Sigmoid colon (tissue), 7 donors: ENCODE results near the gene PDE6B. TPM values are rescaled to one million over a fixed set of nuclear protein-coding genes. Genes with fewer than 3 reads are reported as not detected.
"Not testable (repeated sequence)": the region's sequence is repeated elsewhere in the genome, so short reads cannot be mapped to it uniquely, and the experiment has no call there.

Source experiments
- DNase-seq: peaks from one replicate; pipeline ENCODE4 v3.0.0-alpha.2; 2019
- H3K27ac ChIP-seq, 4 donors: fragments of 200-600 bp; sonication (generic); one replicate each; pipeline ENCODE4 v1.5.1; 2016 to 2019; ENCODE audit warnings: mild to moderate bottlenecking in 1 of 4
- H3K27me3 ChIP-seq, 3 donors: fragments of 200-600 bp; sonication (generic); one replicate each; pipeline ENCODE4 v1.5.1; 2019; ENCODE audit warnings: mild to moderate bottlenecking in 1 of 3
- H3K36me3 ChIP-seq, 4 donors: fragments of 200-600 bp; sonication (generic); one replicate each; pipeline ENCODE4 v1.5.1; 2016 to 2019
- H3K4me1 ChIP-seq, 4 donors: fragments of 200-600 bp; sonication (generic); one replicate each; pipeline ENCODE4 v1.5.1; 2017 to 2019
- H3K4me3 ChIP-seq, 4 donors: fragments of 200-600 bp; sonication (generic); one replicate each; pipeline ENCODE4 v1.5.1; 2017 to 2019; ENCODE audit warnings: mild to moderate bottlenecking in 2 of 4, moderate library complexity in 1 of 4
- H3K9me3 ChIP-seq, 4 donors: fragments of 200-600 bp in 3 of 4; sonication (generic) in 3 of 4; one replicate each; pipeline versions ENCODE4 v1.5.1 to v1.6.1; 2013 to 2019
- CTCF ChIP-seq, 4 experiments: fragments of 450-650 bp in 3 of 4; fragments of 200-600 bp in 1 of 4; IDR thresholded peaks; one replicate each; pipeline ENCODE4 v1.5.1; 2016 to 2019; ENCODE audit warnings: antibody characterized with exemption in 4 of 4, mild to moderate bottlenecking in 3 of 4, moderate library complexity in 2 of 4
- EP300 ChIP-seq, 4 donors: sonication (generic); formaldehyde crosslinking; IDR thresholded peaks; one replicate each; pipeline ENCODE4 v1.6.1; 2017; ENCODE audit warnings: antibody characterized with exemption in 4 of 4
- POLR2A ChIP-seq, 2 donors: fragments of 450-650 bp; IDR thresholded peaks; one replicate each; pipeline ENCODE4 v1.6.1; 2016; ENCODE audit warnings: antibody characterized with exemption in 2 of 2, mild to moderate bottlenecking in 2 of 2, moderate library complexity in 2 of 2
- POLR2AphosphoS5 ChIP-seq, 4 donors: sonication (generic); formaldehyde crosslinking; IDR thresholded peaks; one replicate each; pipeline ENCODE4 v1.6.1; 2017; ENCODE audit warnings: antibody characterized with exemption in 4 of 4
- WGBS, 2 donors: extraction: QIAGEN DNeasy Blood & Tissue Kit; methylation state at CpG; one replicate each; pipeline ENCODE4 v1.1.7; 2013; 5-methylcytosine and 5-hydroxymethylcytosine counted together
- intact Hi-C: fragments of 100-400 bp; cut with DNase I; formaldehyde crosslinking; loops from one replicate; pipeline ENCODE4 v1.15.1; 2023
- polyA plus RNA-seq, 3 donors: library from polyadenylated mRNA; stranded (reverse); fragments of 200-250 nt; gene quantifications; one replicate each; pipeline ENCODE4 v1.2.3, GENCODE V29; 2013
- total RNA-seq, 4 donors: library from RNA; depleted of rRNA; stranded (reverse); fragments of >200 nt; gene quantifications; one replicate each; pipeline ENCODE4 v1.1.0, GENCODE V29; 2016
- donor health status: healthy with polysubstance abuse.
- donor health status: Bipolar disorder and iron deficiency.
- donor health status: healthy.

The PDE6B gene
- total and polyA plus RNA-seq, 7 donors, result under 0.01 to 5.4 (median 1.5) TPM; not detected in 1

- Histone ChIP-seq H3K27me3 (peaks cover 0 to 17% (median 9%) of the 10 kb centered on the region in 3 donors), H3K36me3 (no peaks in the 10 kb centered on the region), H3K4me3 (peak within 1 kb of the TSS; percentile 15 to 56 (median 47)), H3K4me1 (peaks cover 0 to 22% (median 5%) of the 10 kb centered on the region in 4 donors), H3K9me3 (no peaks in the 10 kb centered on the region), H3K27ac (peak within 1 kb of the TSS; percentile 68 to 83 (median 71))
- TF ChIP-seq POLR2A (IDR thresholded peaks at IDR 0.05), result no peak
- no peak for TF ChIP-seq POLR2AphosphoS5 (IDR thresholded peaks at IDR 0.05)
- TF ChIP-seq EP300 (IDR thresholded peaks at IDR 0.05), result no peak
- TF ChIP-seq CTCF (IDR thresholded peaks at IDR 0.05), result no peak
- intact Hi-C loops, result no loop called here
- 10 to 11% methylated on average over 59 of the region's 59 CpGs for WGBS, 2 donors
- peak; percentile 65 for DNase-seq
Observed at GRCh38 chr4:688854-689681, 63.7 kb downstream of the PDE6B start, which contains the start of gene SLC49A3. SLC49A3 (minus strand) TSS chr4:689151; CDS start chr4:689127, 24 bp downstream.

GRCh38 chr4:689723-690122, 64.3 kb downstream of the PDE6B start:
- TF ChIP-seq CTCF (IDR thresholded peaks at IDR 0.05) (no peak), POLR2AphosphoS5 (IDR thresholded peaks at IDR 0.05) (no peak), POLR2A (IDR thresholded peaks at IDR 0.05) (no peak), EP300 (IDR thresholded peaks at IDR 0.05) (no peak)

GRCh38 chr4:692771-693554, 67.6 kb downstream of the PDE6B start:
- no peak for TF ChIP-seq POLR2A (IDR thresholded peaks at IDR 0.05)
- no peak for TF ChIP-seq POLR2AphosphoS5 (IDR thresholded peaks at IDR 0.05)
- TF ChIP-seq EP300 (IDR thresholded peaks at IDR 0.05), result no peak
- TF ChIP-seq CTCF (IDR thresholded peaks at IDR 0.05), result no peak
- Histone ChIP-seq H3K27me3 (peaks cover 0 to 17% (median 9%) of the 10 kb centered on the region in 3 donors), H3K4me3 (no peak overlapping the region), H3K27ac (no peak overlapping the region), H3K36me3 (no peaks in the 10 kb centered on the region), H3K9me3 (no peaks in the 10 kb centered on the region), H3K4me1 (peaks cover 0 to 12% (median 4%) of the 10 kb centered on the region in 4 donors)
- intact Hi-C loops, result no loop called here
- WGBS, 2 donors, result 83 to 88% methylated on average over 32 of the region's 32 CpGs
- DNase-seq, result peak; percentile 57

More at GRCh38 chr4:689723-690122, 64.3 kb downstream of the PDE6B start:
- Histone ChIP-seq H3K9me3 (no peaks in the 10 kb centered on the region), H3K27me3 (peaks cover 0 to 17% (median 9%) of the 10 kb centered on the region in 3 donors), H3K4me3 (peak overlapping the region in 2 of 4 donors; percentile 50 to 56), H3K4me1 (peaks cover 0 to 19% (median 5%) of the 10 kb centered on the region in 4 donors), H3K27ac (peak overlapping the region; percentile 68 to 83 (median 71)), H3K36me3 (no peaks in the 10 kb centered on the region)
- intact Hi-C loops, result no loop called here
- 53 to 77% methylated on average over 8 of the region's 8 CpGs for WGBS, 2 donors
- DNase-seq, result no peak

- H3K36me3 ChIP-seq, intact Hi-C loops, H3K27me3 ChIP-seq, H3K4me1 ChIP-seq, H3K9me3 ChIP-seq, H3K27ac ChIP-seq, H3K4me3 ChIP-seq: not testable (repeated sequence)
- DNase-seq, result peak; percentile 50
- WGBS, 2 donors, result 89 to 92% methylated on average over 12 of the region's 12 CpGs
Observed at GRCh38 chr4:694341-694940, 69.1 kb downstream of the PDE6B start.
